ENCODE data around the gene CRB2.

Gene CRB2

DNA sequence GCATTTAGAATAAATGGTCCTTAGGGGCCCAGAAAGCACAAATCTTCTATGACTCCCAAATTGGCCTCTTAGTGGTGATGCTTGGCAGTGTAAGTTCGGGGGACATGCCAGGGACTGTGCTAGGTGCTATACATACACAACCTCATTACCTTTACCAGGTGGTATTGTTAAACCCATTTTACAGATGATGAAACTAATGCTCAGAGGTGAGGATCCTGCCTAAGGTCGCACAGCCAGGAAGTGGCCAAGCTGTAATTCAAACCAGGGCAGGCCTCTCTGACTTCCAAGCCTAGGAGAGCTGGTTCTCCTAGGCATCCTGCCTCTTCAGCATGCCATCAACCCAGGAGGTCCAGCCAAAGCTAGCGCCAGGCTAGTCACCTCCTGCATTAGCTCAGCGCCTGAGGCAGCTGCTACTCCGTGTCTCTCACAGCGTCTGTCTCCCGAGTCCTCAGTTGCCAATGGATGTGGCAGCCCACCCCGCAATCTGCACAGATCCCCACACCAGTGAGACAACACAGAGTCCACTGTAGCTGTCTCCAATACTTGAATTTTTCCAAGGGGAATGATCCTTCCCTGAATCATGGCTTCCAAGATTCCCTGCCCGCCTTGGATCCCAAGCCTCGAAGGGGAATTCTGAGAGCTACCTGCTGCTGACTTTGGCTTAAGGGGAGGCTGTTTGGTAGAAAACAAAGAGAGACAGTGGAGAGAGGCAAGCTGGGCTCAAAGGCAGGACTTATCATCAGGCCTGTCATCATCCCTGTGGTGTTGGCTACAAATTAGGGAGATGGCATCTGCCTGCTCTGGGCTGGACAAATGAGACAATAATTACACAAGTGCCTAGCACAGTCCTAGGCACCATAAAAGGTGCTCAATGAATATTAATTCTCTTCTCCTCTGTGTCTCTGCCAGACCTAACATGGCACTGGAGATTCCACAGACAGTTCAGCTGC is 52.6 kb downstream of the CRB2 start:
- DNase-seq, result no peak

DNA sequence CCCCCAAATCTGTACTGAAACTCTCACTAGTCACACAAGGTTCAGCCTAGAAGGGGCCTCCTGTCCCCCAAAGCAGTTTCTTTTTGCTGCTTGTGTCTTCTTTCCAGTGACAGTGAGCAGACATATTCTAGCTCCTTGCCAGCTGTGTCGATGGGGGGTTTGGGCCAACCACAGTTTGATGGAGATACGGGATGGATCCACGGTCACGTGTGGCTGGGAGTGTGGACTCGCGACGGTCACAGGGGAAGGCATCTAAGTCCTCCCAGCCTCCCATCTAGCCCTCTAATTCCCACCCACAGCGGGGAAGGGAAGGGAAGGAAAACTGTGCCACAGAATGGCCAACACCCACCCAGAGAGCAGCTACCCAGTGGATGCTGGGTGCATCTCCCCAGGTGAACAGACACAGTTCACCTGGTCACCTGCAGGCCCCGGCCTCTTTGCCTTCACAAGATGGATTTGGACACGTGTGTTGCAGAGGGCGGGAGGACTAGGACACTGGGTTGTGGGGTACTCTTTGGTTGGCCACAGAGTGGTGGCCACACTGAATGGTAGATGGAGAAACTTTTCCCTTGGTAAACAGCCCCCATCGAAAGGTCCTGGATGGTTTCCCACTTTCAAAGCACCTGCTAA is 54.4 kb downstream of the CRB2 start:
- DNase-seq, result no peak

DNA sequence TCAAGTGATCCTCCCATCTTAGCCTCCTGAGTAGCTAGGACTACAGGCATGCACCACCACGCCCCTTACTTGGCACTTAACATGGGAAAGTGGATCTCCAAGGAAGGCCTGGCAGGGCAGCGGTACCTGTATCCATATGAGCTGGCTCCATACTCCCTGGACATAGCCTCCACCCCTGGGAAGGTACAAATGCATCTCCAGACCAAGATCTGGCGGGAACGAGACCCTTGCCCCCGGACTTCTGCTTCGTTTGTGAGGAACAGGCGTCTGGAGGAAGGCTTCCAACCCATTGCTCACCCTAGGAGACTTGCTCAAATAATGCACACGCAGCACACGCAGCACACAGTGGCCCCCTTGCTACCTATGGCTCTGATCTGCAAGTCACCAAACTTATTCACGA is 55.2 kb downstream of the CRB2 start:
- no peak for DNase-seq

DNA sequence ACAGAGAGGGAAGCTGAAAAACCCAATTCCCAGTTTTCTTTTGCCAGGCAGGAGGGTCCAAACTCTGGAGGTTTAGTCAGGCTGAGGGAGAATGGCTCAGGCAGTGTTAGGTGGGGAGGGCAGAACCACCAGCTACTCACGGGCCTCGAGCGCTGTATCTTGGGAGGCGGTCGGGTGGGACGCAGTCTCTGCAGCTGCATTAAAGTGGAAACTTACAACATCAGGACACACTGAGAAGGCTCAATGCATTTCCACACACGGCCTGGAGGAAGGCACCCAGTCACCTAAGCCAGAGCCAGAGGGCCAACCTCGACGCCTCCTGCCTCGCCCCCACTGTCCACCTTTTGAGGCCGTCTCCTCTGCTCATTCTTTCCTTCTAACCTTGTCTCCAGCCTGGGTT is 55.6 kb downstream of the CRB2 start:
- DNase-seq, result no peak

DNA sequence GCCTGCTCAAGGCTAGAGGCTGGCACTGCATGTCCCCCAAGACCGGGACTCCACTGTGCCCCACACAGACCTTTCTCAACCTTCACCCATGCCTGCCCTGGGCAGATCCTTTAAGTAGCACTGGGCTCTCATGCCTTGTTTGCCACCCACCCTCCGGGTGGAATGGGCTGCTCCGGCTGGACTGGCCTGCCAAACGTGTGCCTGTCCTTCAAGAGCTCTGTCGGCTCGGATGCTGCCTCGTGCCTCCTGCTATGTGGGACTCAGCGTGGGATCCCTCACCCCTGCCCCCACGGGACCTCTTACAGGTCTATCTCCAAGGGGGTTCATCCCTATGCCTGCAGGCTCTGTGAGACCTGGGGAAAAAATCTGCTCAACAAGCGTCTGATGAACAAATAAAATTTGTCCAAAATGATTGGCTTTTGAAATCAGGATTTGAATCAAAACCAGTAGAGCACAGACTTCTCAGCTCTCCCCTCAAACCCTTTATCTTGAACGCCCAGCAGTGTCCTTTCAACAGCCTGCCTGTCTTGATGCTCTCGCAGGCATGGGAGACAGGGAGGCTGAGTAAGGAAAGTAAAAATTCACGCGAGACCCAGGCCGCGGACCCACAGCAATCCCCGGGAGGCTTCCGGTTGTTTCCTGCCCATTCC is 56.3 kb downstream of the CRB2 start:
- DNase-seq, result no peak

DNA sequence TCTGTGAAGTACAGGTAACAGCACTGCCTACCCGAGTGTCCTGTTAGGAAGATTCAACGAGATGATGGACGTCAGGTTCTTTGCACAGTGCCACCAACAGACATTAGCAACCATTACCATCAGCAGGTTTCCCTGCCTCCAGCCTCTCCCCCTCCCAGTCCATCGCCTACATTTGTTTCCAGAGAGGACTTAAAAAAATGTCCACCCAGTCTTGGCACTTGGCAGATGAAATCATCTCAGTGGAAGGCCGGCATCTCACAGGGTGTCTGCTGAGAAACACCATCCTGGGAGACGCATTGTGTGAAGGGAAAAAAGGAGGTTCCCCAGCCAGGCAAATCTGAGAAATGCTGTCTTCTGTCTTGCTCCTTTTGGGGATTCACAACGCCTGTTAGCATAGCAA is 58.2 kb downstream of the CRB2 start:
- DNase-seq, result no peak

DNA sequence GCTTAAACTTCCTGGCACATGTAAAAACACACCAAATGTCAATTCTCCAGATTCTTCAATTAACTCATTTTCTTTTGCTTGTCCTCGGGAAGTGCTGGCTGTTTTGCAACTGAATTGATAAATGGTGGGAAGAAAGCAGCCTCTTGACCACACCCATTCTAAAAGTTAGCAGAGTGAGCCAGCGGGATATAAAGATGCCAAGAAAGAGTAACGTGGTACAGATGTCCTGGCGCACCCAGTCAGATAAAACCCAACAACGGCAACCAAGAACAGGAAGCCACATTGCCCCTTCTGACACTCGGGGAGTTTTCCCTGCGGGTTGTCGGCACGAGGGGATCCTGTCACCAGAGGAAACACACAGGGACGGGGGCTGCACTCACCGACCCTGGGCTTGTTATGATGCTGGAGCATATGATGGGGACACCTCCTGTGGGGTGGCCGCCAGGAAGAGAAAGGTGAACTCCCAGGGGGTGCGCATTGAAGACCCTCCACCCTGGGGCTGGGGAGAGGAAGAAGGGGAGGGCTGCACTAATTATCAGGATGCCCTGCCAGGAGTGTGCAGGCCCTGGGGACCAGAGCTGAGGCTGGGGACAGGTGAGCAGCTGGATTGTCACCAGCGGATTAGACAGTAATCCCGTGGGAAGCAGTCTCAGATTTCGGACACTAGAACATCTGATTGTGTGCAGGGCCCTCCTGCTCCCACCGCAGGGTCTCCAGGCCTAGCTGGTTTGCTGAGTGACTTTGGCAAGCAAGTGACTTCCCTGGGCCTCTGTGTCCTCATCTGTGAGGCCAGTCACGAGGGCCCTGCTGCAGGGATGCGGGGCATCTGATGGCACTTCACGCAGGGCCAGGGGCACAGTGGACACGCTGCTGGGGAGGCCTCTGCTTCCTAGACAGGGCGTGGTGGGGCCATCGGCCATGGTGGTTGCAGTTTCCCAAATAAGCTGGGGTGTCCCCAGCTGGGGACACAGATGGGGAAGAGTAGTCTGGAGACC is 59.2 kb downstream of the CRB2 start:
- no peak for DNase-seq

DNA sequence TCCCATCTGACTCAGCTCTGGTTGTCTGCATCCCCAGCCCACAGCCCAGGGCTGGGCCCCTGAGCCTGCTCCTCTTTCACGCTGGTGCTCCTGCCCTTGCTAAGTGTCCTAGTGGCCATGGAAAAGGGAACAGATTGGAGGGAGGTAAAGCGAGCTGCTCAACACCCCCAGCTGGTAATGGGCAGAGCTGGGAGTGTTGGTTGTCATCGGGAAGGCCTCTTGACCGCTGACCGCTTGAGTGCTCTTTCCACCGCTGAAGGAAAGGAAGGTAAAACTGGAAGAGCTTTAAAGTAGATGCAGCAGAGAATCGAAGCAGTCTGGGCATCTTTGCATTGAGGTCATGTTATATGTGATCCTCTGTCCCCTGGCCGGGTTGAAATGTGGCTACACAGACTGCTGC is 60.2 kb downstream of the CRB2 start:
- DNase-seq, result no peak

DNA sequence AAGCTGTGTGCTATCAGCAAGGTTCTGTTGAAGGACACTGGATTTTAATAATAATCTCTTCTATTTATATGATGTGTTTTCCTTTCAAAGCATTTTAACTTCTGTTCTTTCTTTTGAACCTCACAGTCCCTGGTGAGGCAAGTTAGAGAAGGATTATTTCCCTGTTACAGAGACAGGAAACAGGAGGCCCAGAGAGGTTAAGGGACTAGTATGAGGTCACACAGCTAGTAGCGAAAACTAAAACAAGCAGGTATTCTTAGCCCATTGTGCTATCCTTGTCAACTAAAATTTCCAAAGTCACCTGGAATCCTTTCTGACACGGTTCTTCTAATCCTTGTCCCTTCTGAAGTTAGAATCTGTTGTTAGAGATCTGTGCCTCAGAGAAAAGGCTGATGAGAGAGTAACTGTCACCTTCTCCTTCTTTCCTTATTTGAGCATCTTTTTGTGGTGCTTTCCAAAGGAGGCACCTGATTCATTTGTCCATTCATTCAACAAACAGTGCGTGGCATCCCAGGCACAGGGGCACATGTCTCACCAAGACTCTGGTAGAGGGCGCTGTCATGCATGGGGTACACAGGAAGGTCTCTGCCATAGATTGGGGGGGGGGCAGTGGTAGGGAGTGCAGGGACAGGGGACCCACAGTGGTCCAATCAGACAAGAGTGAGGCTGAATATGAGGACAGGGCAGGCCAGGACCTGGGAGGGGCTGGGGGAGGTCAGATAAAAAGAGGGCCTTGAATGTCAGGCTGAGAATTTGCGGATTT is 61.5 kb downstream of the CRB2 start:
- no peak for DNase-seq

DNA sequence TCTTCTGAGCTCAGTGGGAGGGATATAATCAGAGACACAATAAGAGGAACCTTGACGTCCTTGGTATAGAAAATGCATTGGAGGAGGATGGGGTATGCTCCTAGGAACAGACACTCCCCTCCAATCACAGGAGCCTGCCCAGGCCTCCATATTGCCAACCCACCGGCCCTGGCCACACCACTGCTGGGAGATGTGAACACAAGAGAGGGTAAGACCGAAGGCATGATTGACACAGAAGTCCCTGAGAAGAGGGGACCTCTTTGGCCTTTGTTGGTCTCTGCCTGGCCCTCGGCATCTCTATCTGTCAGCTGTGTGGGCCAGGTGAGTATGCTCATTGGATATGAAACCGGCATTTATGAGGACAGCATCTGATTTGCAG is 62.0 kb downstream of the CRB2 start:
- DNase-seq, result no peak

DNA sequence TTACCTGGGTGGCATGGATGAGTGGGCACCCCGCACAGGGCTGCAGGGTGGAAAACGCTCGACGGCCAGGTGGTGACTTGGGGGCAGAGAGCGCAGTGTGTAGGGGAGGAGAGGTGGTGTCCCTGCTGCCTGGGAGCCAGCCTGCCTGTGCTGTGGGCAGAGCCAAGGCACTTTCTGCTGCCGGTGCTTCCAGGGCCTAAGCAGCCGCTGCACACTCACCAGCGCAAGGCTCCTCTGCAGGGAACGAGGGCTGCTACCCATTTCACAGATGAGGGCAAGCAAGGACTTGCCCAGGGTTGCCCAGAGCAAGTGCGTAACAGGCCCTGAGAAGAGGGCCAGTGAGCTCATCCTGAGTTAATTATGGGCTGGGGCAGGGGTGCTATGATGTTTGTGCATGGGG is 62.5 kb downstream of the CRB2 start:
- DNase-seq, result no peak

DNA sequence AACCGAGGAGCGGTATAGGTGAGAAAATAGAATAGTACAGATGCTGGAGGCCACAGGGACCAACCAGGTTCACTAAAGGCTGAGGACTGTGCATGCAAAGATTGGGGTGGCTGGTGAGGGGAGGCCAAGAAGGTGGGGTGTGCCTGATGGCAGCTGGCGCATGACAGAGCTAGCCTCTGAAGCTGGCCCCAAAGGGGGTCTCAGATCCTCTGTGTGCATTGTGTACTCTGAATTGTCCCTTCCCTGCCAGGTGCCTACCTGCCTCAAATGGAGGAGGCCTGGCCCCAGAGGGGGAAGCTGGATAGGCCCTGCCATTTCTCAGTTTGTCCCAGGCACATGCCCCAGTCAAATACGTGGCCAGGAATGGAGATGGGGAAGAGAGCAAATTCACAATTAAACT is 63.1 kb downstream of the CRB2 start:
- DNase-seq, result no peak

DNA sequence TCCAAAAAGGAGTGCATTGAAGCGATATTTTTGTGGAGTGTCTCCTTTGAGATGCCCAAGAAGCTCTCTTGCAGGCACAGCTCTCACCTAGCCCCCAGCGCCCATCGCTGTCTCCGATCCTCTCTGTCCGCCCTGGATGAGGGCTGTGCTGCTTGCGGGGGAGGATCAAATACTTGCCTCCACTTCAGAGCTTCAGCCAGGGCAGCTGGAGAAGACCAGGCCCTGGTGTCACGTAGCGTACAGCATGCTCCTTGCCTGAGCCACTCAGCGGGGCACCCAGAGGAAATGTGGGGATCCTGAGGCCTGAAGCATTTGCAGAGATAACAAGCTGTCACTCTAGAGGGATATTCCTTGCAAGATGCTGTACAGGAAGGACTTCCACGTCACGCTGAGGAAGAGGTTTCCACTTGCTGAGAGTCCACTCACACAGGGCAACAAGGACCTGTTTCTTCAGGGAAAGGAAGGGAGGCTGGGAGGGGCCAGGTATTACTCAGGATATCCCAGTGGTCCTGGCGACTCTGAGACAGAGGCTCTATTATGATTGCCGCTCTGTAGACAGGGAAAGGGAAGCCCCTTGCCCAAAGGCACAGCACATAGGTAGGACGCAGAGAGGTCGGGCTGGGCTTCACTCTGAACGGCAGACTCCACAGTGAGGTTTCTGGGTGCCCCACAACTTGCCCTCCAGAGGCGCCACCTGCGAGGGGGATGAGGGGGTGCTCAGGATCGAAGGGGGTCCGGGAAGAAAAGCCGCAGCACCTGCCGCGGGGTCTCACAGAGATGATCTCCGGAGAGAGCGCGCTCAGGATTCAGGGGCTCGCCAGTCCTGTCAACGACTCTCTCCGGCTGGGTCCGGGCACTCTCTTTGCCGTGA is 64.0 kb downstream of the CRB2 start:
- DNase-seq, result no peak

DNA sequence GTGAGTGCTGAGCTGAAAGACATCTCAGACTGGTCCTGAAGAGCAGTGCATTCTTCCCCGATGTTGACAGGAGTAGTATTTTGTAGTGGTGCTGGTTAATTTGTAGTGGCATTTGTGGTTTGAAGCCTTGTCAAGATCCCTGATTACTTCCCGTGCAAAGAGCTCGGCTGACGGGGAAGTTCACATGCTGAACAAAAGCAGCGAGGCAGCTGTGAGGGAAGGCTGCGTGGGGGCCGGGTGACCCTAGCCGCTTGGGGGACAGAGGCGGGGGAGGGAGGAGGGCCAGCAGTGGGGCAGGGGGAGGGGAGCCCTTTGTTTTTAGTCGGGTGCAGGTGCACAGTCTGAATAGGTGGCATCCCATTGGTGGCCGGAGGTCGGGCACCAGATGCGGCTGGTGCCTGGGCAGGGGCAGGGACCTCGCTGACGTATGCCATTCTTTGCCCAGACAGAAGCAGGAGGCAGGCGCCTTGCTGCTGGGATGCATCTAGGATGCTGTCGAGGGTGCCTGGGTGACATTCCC is 64.7 kb downstream of the CRB2 start:
- no peak for DNase-seq

DNA sequence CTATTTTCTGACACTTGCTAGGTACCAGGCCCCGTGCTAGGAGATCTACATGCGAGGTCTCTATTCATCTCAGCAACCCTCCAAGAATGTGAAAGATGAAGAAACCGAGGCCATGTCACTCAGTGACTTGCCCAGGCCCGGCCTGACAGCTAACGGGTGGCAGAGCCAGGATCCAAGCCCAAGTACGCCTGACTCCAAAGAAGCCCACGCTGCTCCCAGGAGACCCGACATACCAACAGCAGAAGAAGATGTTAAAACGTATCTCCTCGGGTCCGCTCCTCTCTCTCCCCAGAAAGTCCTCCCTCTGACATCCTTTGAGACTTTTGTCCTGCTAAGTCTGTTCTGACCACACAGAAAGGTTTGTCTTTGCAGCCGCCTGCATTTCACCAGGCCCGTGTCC is 65.2 kb downstream of the CRB2 start:
- DNase-seq, result no peak

DNA sequence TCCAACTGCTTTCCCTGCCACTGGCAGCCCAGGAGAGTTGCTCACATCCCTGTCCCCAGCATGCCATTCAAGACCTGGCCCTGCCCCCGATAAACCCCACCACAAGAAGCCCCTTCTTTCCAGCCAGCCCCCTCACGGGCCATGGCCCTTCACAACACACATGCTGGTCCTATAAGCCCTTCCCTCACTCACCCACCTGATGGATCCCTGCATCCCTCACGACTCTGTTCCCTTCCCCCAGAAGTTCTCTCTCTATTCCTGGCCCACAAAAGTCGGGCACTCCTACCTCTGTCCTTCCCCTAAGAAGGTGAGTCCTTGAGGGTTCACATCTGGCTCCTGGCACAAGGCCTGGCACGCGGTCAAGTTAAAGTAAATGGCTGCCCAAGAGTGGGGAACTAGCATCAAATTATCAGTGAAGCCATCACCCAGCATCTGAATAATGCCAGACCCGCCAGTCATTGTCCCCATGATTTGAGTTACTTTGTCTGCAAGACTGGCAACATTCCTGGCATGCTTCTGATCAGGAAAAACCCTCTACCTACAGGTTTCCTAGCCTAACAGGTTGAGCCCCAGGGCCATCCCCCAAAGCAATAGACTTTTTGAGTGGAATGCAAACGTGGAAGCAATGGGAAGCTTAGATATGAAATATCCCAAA is 65.9 kb downstream of the CRB2 start:
- no peak for DNase-seq

DNA sequence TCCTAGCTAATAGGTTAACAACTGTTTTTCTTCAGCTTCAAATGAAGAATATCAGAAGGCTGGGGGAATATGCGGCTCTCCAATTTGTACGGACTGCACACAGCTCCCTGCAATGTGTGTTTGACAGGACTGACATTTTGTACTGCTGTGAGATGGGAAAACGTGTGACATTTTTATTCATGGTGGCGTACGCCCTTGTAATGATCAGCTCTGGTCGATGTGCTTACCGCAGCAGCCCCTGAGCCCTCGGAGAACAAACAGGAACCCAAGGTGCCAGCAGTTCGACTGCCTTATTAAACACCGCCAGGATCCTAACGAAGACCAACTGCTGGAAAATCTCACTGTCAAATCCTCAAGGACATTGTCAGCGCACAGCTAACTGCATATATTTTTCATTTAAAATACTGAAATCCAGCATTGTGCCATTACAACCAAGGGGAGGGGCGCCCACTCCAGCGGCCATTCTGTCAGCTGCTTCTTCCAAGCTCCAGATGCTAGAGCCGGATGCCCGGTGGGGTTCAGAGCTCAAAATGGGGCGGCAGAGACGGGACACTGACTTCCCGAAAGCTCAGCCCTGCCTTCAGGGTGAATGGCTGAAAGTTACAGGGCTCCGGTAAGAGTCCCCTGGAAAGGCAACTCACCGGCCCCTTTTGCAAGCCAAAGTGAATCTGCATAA is 66.8 kb downstream of the CRB2 start:
- DNase-seq, result no peak

DNA sequence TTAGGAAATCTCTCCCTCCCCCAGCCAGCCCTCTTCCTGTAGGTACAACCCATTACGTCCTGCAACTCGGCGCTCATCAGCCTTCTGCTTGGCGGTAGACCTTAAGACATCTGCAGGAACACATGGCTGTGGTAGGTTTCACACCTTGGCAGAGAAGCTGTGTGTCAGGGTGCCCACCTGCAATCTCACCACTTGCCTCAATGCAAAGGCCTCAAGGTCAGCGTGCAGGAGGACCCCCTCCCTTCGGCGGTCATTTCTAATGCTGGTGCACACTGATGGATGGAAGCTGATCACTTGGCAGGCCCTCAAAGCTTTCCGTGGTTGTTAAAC is 67.3 kb downstream of the CRB2 start:
- no peak for DNase-seq

DNA sequence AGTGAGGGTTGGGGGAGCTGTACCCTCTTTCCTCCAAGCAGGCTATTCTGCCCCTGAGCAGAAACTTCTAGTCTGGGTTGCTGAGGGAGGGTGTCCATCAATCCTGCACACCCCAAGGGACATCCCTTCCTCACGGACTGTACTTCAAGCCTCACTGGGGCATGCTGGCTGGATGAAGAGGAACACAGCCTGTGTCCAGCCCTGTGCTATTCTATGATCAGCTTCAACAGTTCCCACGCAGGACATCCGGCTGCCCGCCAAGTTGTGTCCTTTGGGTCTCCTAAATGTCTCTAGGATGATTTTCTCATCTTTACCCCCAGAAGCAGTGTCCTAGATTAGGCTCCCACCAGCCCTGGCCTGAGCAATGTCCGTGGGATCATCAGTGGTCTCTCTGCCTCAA is 68.1 kb downstream of the CRB2 start:
- no peak for DNase-seq

All from fibroblast of skin of abdomen (primary cell).